Activated CD8-positive, alpha-beta T cell treated with anti-CD3 and anti-CD28 coated beads for 36 hours (primary cell): ENCODE results near the gene RRM2. TPM values are rescaled to one million over a fixed set of nuclear protein-coding genes. Genes with fewer than 3 reads are reported as not detected.
"Not testable (repeated sequence)": the region's sequence is repeated elsewhere in the genome, so short reads cannot be mapped to it uniquely, and the experiment has no call there.

ENCODE experiments used
- ATAC-seq: fragments of 200-7000 bp; cut with Tn5 transposase; one replicate; pipeline ENCODE4 v1.10.0; 2021; ENCODE audit warnings: mild to moderate bottlenecking, moderate library complexity
- CTCF ChIA-PET: fragments of 350-600 bp; sonication (Branson Sonifier 250); formaldehyde crosslinking; loops from one replicate; lab custom pipeline; 2021; ENCODE audit warnings: antibody characterized with exemption; lab: Charles Lee
- POLR2A ChIA-PET: fragments of 350-600 bp; sonication (Branson Sonifier 250); formaldehyde crosslinking; loops from one replicate; lab custom pipeline; 2021; ENCODE audit warnings: antibody characterized with exemption; lab: Charles Lee
- DNase-seq: peaks from one replicate; pipeline ENCODE4 v3.0.0-alpha.2; 2020
- H3K27ac Mint-ChIP-seq: one replicate; pipeline ENCODE4 v1.8.0; 2021; ENCODE audit warnings: mild to moderate bottlenecking, mixed read lengths
- H3K27me3 Mint-ChIP-seq: one replicate; pipeline ENCODE4 v1.8.0; 2021; ENCODE audit warnings: mixed read lengths
- H3K36me3 Mint-ChIP-seq: one replicate; pipeline ENCODE4 v1.8.0; 2021; ENCODE audit warnings: low read depth, mixed read lengths
- H3K4me1 Mint-ChIP-seq: one replicate; pipeline ENCODE4 v1.8.0; 2021; ENCODE audit warnings: low read depth, mixed read lengths
- H3K4me3 Mint-ChIP-seq: one replicate; pipeline ENCODE4 v1.8.0; 2021; ENCODE audit warnings: mild to moderate bottlenecking, moderate library complexity, mixed read lengths
- H3K9me3 Mint-ChIP-seq: one replicate; pipeline ENCODE4 v1.8.0; 2021; ENCODE audit warnings: mixed read lengths
- intact Hi-C: fragments of 100-400 bp; cut with micrococcal nuclease; formaldehyde crosslinking; loops from one replicate; pipeline ENCODE4 v1.10.0; 2022
- total RNA-seq, 2 experiments: library from RNA; stranded (reverse); gene quantifications; one replicate each; pipeline ENCODE4 v1.2.3, GENCODE V29; 2021
- TF ChIP-seq, protein P1 (sequence below): fragments of 200-600 bp; IDR thresholded peaks from one replicate; pipeline ENCODE4 v1.8.0; 2022; ENCODE audit warnings: antibody characterized with exemption, mild to moderate bottlenecking

RRM2 gene
- total RNA-seq, 2 experiments from 2014 or later = 368 to 396 TPM

DNA sequence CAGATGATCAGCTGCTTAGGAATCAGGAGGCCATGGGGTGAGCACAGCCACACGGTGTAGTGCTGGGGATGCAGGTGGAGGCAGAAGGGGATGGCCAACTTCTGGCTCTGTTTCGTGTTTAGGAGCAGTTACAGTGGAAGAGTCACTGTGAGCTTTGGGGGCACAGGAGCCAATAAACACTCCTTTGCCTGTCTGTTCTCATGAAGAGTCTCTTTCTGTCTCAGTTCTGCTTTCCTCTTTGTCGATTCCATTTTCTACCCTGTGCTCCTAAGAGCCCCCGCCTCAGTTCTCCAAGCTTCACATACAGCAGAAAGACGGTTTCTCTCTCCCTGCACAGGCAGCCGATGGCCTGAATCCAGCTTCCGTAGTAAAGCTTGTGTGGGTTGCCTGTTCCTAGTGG is 21.0 kb upstream of the RRM2 start:
- intact Hi-C loops = no loop called here
- ATAC-seq (no peak), DNase-seq (no peak)
- peaks cover 7% of the 10 kb centered on the region for H3K27me3 Mint-ChIP-seq
- H3K27ac Mint-ChIP-seq = no peak overlapping the region
- ChIA-PET POLR2A (no interaction called here), CTCF (interaction anchor here (1.0 to 2.1 kb wide), 2 partner anchors 28 to 29 kb away, joined by 3 to 11 read pairs; no protein-coding TSS in a partner anchor)
- no peaks in the 10 kb centered on the region for H3K4me1 Mint-ChIP-seq
- no peak overlapping the region for H3K4me3 Mint-ChIP-seq
- no peaks in the 10 kb centered on the region for H3K9me3 Mint-ChIP-seq
- TF ChIP-seq, protein P1, sequence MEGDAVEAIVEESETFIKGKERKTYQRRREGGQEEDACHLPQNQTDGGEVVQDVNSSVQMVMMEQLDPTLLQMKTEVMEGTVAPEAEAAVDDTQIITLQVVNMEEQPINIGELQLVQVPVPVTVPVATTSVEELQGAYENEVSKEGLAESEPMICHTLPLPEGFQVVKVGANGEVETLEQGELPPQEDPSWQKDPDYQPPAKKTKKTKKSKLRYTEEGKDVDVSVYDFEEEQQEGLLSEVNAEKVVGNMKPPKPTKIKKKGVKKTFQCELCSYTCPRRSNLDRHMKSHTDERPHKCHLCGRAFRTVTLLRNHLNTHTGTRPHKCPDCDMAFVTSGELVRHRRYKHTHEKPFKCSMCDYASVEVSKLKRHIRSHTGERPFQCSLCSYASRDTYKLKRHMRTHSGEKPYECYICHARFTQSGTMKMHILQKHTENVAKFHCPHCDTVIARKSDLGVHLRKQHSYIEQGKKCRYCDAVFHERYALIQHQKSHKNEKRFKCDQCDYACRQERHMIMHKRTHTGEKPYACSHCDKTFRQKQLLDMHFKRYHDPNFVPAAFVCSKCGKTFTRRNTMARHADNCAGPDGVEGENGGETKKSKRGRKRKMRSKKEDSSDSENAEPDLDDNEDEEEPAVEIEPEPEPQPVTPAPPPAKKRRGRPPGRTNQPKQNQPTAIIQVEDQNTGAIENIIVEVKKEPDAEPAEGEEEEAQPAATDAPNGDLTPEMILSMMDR = no peak
- no peaks in the 10 kb centered on the region for H3K36me3 Mint-ChIP-seq

DNA sequence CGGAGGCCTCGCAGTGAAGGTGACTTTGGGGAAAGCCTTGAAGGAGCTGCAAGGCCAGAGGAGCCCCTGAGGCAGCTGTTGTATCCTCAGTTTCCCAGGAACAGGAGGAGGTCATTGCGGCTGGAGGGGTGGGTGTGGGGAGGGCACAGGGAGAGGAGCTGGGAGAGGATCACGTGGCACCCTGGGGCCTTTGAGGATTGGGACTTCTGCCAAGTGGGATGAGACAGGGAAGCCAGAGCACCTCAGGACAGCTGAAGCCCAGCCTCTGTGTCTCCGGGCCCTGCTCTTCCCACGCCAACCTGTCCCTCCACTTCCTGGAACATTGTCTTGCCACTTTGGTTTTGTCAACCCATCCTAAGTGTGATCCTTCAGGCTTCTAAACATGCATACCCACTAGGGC is 19.4 kb upstream of the RRM2 start:
- Mint-ChIP-seq H3K4me1 (no peaks in the 10 kb centered on the region), H3K27me3 (peaks cover 3% of the 10 kb centered on the region), H3K36me3 (no peaks in the 10 kb centered on the region), H3K27ac (no peak overlapping the region), H3K9me3 (peaks cover 7% of the 10 kb centered on the region), H3K4me3 (no peak overlapping the region)
- TF ChIP-seq, protein P1 = no peak
- ChIA-PET CTCF (interaction anchor here (1.1 to 2.9 kb wide), 3 partner anchors 18 to 119 kb away, joined by 3 to 11 read pairs (median 4); no protein-coding TSS in a partner anchor), POLR2A (no interaction called here)
- ATAC-seq (no peak), DNase-seq (no peak)
- intact Hi-C loops = no loop called here

DNA sequence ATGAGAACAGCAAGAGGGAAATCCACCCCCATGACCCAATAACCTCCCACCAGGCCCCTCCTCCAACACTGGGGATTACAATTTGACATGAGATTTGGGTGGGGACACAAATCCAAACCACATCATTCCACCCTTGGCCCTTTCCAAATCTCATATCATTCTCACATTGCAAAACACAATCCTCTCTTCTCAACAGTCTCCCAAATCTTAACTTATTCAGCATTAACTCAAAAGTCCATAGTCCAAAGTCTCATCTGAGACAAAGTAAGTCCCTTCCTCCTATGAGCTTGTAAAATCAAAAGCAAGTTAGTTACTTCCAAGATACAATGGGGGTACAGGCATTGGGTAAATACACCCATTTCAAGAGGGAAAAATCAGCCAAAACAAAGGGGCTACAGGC is 17.6 kb upstream of the RRM2 start:
- H3K4me1 Mint-ChIP-seq, H3K27ac Mint-ChIP-seq, ATAC-seq, H3K27me3 Mint-ChIP-seq, H3K9me3 Mint-ChIP-seq, DNase-seq, intact Hi-C loops, H3K36me3 Mint-ChIP-seq, H3K4me3 Mint-ChIP-seq: not testable (repeated sequence)
- ChIA-PET POLR2A (interaction anchor here (0.7 to 1.1 kb wide), 2 partner anchors 10 to 18 kb away, joined by 3 to 5 read pairs; no protein-coding TSS in a partner anchor), CTCF (interaction anchor here (2.9 kb wide), 1 partner anchor 32 kb away, joined by 11 read pairs; no protein-coding TSS in a partner anchor)

DNA sequence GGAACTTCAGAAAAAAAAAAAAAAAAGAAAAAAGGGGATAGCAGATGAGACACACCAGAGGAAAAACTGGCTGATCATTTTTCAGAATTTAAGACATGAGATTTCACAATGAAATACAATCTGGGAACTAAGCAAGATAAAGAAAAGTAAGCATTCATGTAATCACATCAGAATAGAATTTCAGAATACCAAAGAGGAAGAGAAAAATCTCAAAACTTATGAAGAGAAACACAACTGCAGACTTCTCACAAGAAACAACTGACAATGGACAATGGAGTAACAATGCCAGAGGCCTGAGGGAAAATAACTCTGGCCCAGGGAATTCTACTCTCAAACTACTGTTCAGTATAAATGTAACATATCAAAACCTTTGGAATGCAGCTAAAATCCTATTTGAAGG is 13.2 kb upstream of the RRM2 start:
- H3K4me1 Mint-ChIP-seq = no peaks in the 10 kb centered on the region
- H3K4me3 Mint-ChIP-seq = no peak overlapping the region
- intact Hi-C loops = no loop called here
- peaks cover 7% of the 10 kb centered on the region for H3K9me3 Mint-ChIP-seq
- no peaks in the 10 kb centered on the region for H3K36me3 Mint-ChIP-seq
- no peaks in the 10 kb centered on the region for H3K27me3 Mint-ChIP-seq
- DNase-seq (no peak), ATAC-seq (no peak)
- POLR2A ChIA-PET = no interaction called here
- CTCF ChIA-PET = interaction anchor here (0.8 kb wide), 1 partner anchor 37 kb away, joined by 3 read pairs; no protein-coding TSS in a partner anchor
- TF ChIP-seq, protein P1 = no peak
- H3K27ac Mint-ChIP-seq = no peak overlapping the region

DNA sequence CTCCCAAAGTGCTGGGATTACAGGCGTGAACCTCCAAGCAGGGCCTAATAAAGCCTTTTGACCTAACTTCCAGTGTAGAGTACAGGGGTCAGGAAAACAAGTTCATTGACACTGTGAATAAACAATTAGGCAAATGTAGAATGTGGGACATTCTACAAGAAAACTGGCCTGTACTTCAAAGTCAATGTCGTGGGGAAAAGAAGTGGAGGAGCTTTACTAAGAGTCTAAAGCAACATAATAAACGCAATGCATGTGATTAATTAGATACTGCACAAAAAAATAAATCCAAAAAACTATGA is 3.6 kb upstream of the RRM2 start:
- H3K9me3 Mint-ChIP-seq = no peaks in the 10 kb centered on the region
- H3K4me1 Mint-ChIP-seq = peaks cover 13% of the 10 kb centered on the region
- POLR2A ChIA-PET = interaction anchor here (1.1 to 3.3 kb wide), 5 partner anchors 10 to 74 kb away, joined by 3 to 18 read pairs (median 4); no protein-coding TSS in a partner anchor
- peaks cover 28% of the 10 kb centered on the region for H3K36me3 Mint-ChIP-seq
- CTCF ChIA-PET = interaction anchor here (0.9 to 5.4 kb wide), 9 partner anchors 22 to 319 kb away, joined by 3 to 34 read pairs (median 4); no protein-coding TSS in a partner anchor
- H3K27ac Mint-ChIP-seq = no peak overlapping the region
- no peak for DNase-seq
- H3K27me3 Mint-ChIP-seq = peaks cover 2% of the 10 kb centered on the region
- intact Hi-C loops = no loop called here
- peak overlapping the region; percentile 16 for H3K4me3 Mint-ChIP-seq
- TF ChIP-seq, protein P1 = no peak
- no peak for ATAC-seq
